Breast epithelium (tissue), 3 donors: ENCODE results near the gene SH2D6.

Experiments
- CTCF ChIP-seq, 3 donors: fragments of 450-650 bp; IDR thresholded peaks; one replicate each; pipeline ENCODE4 v1.5.1; 2016 to 2017; ENCODE audit warnings: antibody characterized with exemption in 3 of 3, mild to moderate bottlenecking in 3 of 3, moderate library complexity in 3 of 3
- POLR2A ChIP-seq: fragments of 450-650 bp; IDR thresholded peaks from one replicate; pipeline ENCODE4 v1.6.1; 2016; ENCODE audit warnings: antibody characterized with exemption, mild to moderate bottlenecking, moderate library complexity

GRCh38 chr2:85387754-85388153 is 30.8 kb upstream of the SH2D6 start:
- TF ChIP-seq POLR2A (no peak), CTCF (IDR thresholded peaks at IDR 0.05) (no peak)
